Medulla oblongata (tissue), 1 donor: ENCODE data around the gene TK2.
"Not testable (repeated sequence)": the region's sequence is repeated elsewhere in the genome, so short reads cannot be mapped to it uniquely, and the experiment has no call there.

Experiments used
- DNase-seq: peaks from one replicate; pipeline ENCODE4 v3.0.0-alpha.2; 2015; ENCODE audit errors: extremely low spot score

Gene TK2

DNA sequence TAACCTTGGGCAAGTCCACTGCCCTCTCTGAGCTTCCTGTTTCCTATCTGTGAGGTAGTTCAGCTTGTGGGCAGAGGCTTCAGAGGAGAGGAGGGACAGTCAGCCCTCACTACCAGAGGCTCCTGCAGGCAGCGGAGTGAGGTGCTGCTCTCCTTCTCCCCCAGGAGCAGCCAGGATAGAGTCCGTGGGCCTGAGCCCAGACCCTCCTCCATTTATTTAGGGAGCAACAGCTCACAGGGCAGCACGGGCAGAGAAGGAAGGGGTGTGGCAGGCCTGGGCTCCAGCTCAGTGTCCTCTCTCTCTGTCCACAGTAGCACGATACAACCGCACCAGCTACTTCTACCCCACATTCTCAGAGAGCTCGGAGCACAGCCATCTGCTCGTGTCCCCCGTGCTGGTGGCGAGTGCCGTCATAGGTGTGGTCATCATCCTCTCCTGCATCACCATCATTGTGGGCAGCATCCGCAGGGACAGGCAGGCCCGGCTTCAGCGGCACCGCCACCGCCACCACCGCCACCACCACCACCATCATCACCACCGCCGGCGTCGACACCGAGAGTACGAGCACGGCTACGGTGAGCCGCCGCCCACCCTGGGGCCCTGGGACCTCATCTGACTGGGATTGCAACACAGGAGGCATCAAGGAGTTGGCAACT, 80.5 kb downstream of the TK2 start:
- no peak for DNase-seq

GRCh38 chr16:66468321-66468965, 81.5 kb downstream of the TK2 start:
- DNase-seq = no peak

DNA sequence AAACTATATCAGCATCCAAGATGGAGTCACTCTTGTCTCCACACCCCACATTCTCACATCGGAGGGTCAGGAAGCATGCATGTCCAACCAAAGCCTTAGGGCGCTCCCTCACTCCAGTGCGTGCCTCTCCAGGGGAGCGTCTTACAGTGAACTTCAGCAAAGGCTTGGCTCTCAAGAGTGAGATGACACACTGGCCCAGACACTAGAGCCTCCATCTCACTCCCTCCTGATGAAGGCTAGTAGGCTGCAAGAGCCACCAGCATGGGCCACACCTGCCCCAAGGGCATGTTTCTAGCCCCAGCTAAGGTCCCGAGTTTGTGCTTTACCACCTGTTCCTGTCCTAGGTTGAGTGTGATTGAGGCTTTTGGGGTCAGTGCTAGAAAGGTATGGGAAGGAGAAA, 82.3 kb downstream of the TK2 start:
- no peak for DNase-seq

- DNase-seq = not testable (repeated sequence)
Observed at GRCh38 chr16:66466636-66467035, 83.3 kb downstream of the TK2 start.

- DNase-seq = not testable (repeated sequence)
Observed at GRCh38 chr16:66465946-66466345, 84.0 kb downstream of the TK2 start.

DNA sequence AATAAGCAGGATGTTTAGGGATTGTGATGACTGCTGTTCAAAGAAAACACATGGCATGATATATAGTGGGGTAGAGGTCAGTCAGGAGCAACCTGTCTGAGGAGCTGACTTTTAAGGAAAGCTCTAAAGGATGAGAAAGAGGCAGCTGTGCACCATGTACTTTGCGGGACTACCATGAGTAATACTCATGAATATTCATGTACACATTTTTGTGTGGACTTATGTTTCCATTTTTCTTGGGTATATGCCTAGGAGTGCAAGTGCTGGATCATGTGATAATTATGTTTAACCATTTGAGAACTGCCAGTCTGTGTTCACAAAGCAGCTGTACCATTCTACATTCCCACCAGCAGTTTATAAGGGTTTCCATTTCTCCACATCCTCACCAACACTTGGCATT, 87.0 kb downstream of the TK2 start:
- DNase-seq = no peak

DNA sequence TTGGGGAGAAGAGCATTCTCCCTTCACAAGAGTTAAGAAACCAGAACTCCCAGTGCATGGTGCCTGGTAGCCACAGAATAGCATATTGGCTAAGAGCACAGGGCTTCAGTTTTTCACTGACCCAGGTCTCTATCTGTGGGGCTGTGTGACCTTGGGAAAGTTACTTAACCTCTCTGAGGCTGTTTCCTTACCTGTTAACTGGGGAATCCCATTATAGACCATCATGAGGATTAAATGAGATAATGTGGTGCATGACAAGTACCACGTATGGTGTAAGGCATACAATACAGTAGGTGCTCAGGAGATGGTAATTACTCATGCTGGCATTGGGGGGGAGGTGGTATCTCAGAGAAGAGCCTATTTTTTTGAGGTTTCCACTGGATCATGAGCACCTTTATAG, 89.2 kb downstream of the TK2 start:
- no peak for DNase-seq

DNA sequence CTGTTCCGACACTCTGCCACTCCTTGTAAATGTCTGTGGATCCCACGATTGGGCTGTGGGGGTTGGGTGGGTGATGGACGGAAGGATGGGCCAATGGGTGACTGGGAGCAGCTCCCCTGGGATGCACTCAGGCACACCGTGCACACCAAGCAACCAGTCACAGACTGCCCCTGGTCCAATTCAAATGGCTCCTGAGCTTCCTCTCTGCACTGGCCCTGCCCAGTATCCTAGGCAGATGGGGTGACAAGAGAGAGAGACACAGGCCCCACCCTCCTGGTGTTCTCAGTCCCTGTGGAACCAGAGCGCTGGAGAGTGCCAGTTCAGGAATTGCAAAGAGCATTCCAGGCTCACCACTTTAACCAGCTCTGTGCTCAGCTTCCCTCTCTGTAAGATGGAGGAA, 90.0 kb downstream of the TK2 start:
- no peak for DNase-seq

- DNase-seq = no peak
Observed at GRCh38 chr16:66458853-66459252, 91.1 kb downstream of the TK2 start.

- no peak for DNase-seq
Observed at GRCh38 chr16:66458292-66458691, 91.6 kb downstream of the TK2 start.
